B cell (primary cell): Measurements from ENCODE around the gene PACRG.

Experiments
- CTCF ChIP-seq: fragments of 200-600 bp; IDR thresholded peaks from one replicate; pipeline ENCODE4 v1.8.0; 2022; ENCODE audit warnings: antibody characterized with exemption, mild to moderate bottlenecking
- EZH2 ChIP-seq: IDR thresholded peaks from 2 replicates; pipeline ENCODE4 v1.6.1; 2012; ENCODE audit warnings: borderline replicate concordance, low read depth, mild to moderate bottlenecking, moderate library complexity, low read length; ENCODE audit not compliant: insufficient read depth, poor library complexity, severe bottlenecking

GRCh38 chr6:163230901-163231300 lies 503.1 kb downstream of the PACRG start:
- no peak for TF ChIP-seq CTCF
- no peak for TF ChIP-seq EZH2
